IMR-90 (cell line): ENCODE data around the gene HCRTR1. TPM values are rescaled to one million over a fixed set of nuclear protein-coding genes. Genes with fewer than 3 reads are reported as not detected.

Experiments used
- ATAC-seq: fragments of 200-7000 bp; cut with Tn5 transposase; 2 replicates; pipeline ENCODE4 v1.9.1; 2020; ENCODE audit warnings: low read depth, mild to moderate bottlenecking, moderate library complexity
- BruUV-seq: library from RNA; stranded (reverse); fragments of 400-500 nt; replicated peaks from 2 replicates; lab custom pipeline; 2021; lab: Mats Ljungman, UMichigan
- CTCF ChIA-PET: fragments of 300-600 bp; formaldehyde crosslinking; extraction: SDS; loops from one replicate; lab custom pipeline; 2021; ENCODE audit warnings: antibody characterized with exemption; lab: Yijun Ruan, JAX
- POLR2A ChIA-PET: fragments of 300-600 bp; sonication (Branson Sonifier 250); formaldehyde crosslinking; loops from one replicate; lab custom pipeline; 2022; ENCODE audit warnings: antibody characterized with exemption; ENCODE audit not compliant: unreplicated experiment; lab: Charles Lee
- DNase-seq: peaks from one replicate; pipeline ENCODE4 v3.0.0; 2013
- H2AFZ ChIP-seq: replicated peaks from 2 replicates; pipeline ENCODE3; 2013; ENCODE audit warnings: low read length, mild to moderate bottlenecking; ENCODE audit not compliant: poor library complexity
- H2AK5ac ChIP-seq: 2 replicates; pipeline ENCODE4 v1.6.1; 2013; ENCODE audit warnings: low read depth, low read length, inconsistent platforms
- H2AK9ac ChIP-seq: replicated peaks from 2 replicates; pipeline ENCODE3; 2013; ENCODE audit warnings: mild to moderate bottlenecking, low read depth, low read length, moderate library complexity; ENCODE audit not compliant: poor library complexity
- H2BK120ac ChIP-seq: 2 replicates; pipeline ENCODE4 v1.6.1; 2013; ENCODE audit warnings: low read depth, low read length, inconsistent platforms
- H2BK15ac ChIP-seq: 3 replicates; pipeline ENCODE4 v1.6.1; 2013; ENCODE audit warnings: low read depth, low read length, inconsistent platforms
- H2BK20ac ChIP-seq: 2 replicates; pipeline ENCODE4 v1.6.1; 2013; ENCODE audit warnings: low read depth, mild to moderate bottlenecking, inconsistent platforms, low read length, moderate library complexity
- H2BK5ac ChIP-seq: 2 replicates; pipeline ENCODE4 v1.6.1; 2013; ENCODE audit warnings: mild to moderate bottlenecking, low read depth, low read length, inconsistent platforms; ENCODE audit not compliant: poor library complexity, severe bottlenecking
- H3K14ac ChIP-seq: replicated peaks from 2 replicates; pipeline ENCODE4 v1.6.1; 2013; ENCODE audit warnings: low read depth, low read length, inconsistent platforms
- H3K18ac ChIP-seq: 2 replicates; pipeline ENCODE4 v1.6.1; 2013; ENCODE audit warnings: low read depth, low read length, control low read depth
- H3K23ac ChIP-seq: 2 replicates; pipeline ENCODE4 v1.6.1; 2013; ENCODE audit warnings: low read depth, low read length, inconsistent platforms
- H3K27ac ChIP-seq: 2 replicates; pipeline ENCODE4 v1.5.1; 2013; ENCODE audit warnings: mild to moderate bottlenecking, control low read depth, low read length; ENCODE audit not compliant: insufficient read depth
- H3K27me3 ChIP-seq: 2 replicates; pipeline ENCODE4 v1.6.1; 2013; ENCODE audit warnings: low read length; ENCODE audit not compliant: control insufficient read depth, insufficient read depth
- H3K36me3 ChIP-seq: 2 replicates; pipeline ENCODE4 v1.6.1; 2013; ENCODE audit warnings: low read length, mixed read lengths; ENCODE audit not compliant: control insufficient read depth, insufficient read depth
- H3K4ac ChIP-seq: 2 replicates; pipeline ENCODE4 v1.6.1; 2013; ENCODE audit warnings: low read depth, low read length, inconsistent platforms
- H3K4me1 ChIP-seq: 2 replicates; pipeline ENCODE4 v1.6.1; 2013; ENCODE audit warnings: low read length, mixed read lengths; ENCODE audit not compliant: control insufficient read depth, insufficient read depth
- H3K4me2 ChIP-seq: 2 replicates; pipeline ENCODE4 v1.6.1; 2013; ENCODE audit warnings: low read depth, mild to moderate bottlenecking, control low read depth, low read length, moderate library complexity
- H3K4me3 ChIP-seq: 2 replicates; pipeline ENCODE4 v1.5.1; 2013; ENCODE audit warnings: low read depth, mild to moderate bottlenecking, control low read depth, low read length, moderate library complexity; ENCODE audit not compliant: insufficient read depth
- H3K56ac ChIP-seq: 2 replicates; pipeline ENCODE4 v1.6.1; 2013; ENCODE audit warnings: low read length, inconsistent platforms; ENCODE audit not compliant: insufficient read depth; ENCODE audit errors: extremely low read depth
- H3K79me1 ChIP-seq, 2 experiments: 2 replicates each; pipeline ENCODE4 v1.6.1; 2013; ENCODE audit warnings: low read length in 2 of 2, inconsistent platforms in 1 of 2, low read depth in 1 of 2
- H3K9ac ChIP-seq: 2 replicates; pipeline ENCODE4 v1.6.1; 2013; ENCODE audit warnings: low read depth, low read length, control low read depth
- H3K9me1 ChIP-seq: 2 replicates; pipeline ENCODE4 v1.6.1; 2013; ENCODE audit warnings: low read length, inconsistent platforms; ENCODE audit not compliant: insufficient read depth
- H3K9me3 ChIP-seq: 2 replicates; pipeline ENCODE4 v1.6.1; 2013; ENCODE audit warnings: low read length; ENCODE audit not compliant: control insufficient read depth, insufficient read depth
- H4K20me1 ChIP-seq: 2 replicates; pipeline ENCODE4 v1.6.1; 2013; ENCODE audit warnings: low read length, inconsistent platforms; ENCODE audit not compliant: insufficient read depth
- H4K5ac ChIP-seq: 2 replicates; pipeline ENCODE4 v1.6.1; 2013; ENCODE audit warnings: mild to moderate bottlenecking, low read depth, low read length, control low read depth
- H4K8ac ChIP-seq, 2 experiments: 2 replicates each; pipeline ENCODE4 v1.6.1; 2013; ENCODE audit warnings: low read depth in 2 of 2, low read length in 2 of 2, control low read depth in 1 of 2, inconsistent platforms in 1 of 2
- H4K91ac ChIP-seq: 2 replicates; pipeline ENCODE4 v1.6.1; 2013; ENCODE audit warnings: low read depth, low read length, inconsistent platforms; ENCODE audit not compliant: insufficient read depth
- BHLHE40 ChIP-seq: fragments of 150-350 bp; IDR thresholded peaks from 2 replicates; pipeline ENCODE4 v1.6.1; 2016; ENCODE audit warnings: mild to moderate bottlenecking, low read depth, low read length
- CEBPB ChIP-seq: IDR thresholded peaks from 2 replicates; pipeline ENCODE4 v1.6.1; 2012; ENCODE audit warnings: low read depth, low read length, improper control_type of control experiment
- CHD1 ChIP-seq: IDR thresholded peaks from 2 replicates; pipeline ENCODE4 v1.6.1; 2012; ENCODE audit warnings: low read depth, low read length, improper control_type of control experiment
- FOS ChIP-seq: fragments of 150-350 bp; IDR thresholded peaks from 2 replicates; pipeline ENCODE4 v1.6.1; 2016; ENCODE audit warnings: low read depth, low read length
- MAFK ChIP-seq: IDR thresholded peaks from 2 replicates; pipeline ENCODE4 v1.6.1; 2012; ENCODE audit warnings: low read depth, low read length, improper control_type of control experiment
- MAZ ChIP-seq: IDR thresholded peaks from 2 replicates; pipeline ENCODE4 v1.6.1; 2012; ENCODE audit warnings: low read depth, mild to moderate bottlenecking, low read length, improper control_type of control experiment, moderate library complexity, borderline replicate concordance
- NFE2L2 ChIP-seq: fragments of 150-350 bp; IDR thresholded peaks from 2 replicates; pipeline ENCODE4 v1.6.1; 2016; ENCODE audit warnings: low read depth, mild to moderate bottlenecking, low read length
- POLR2A ChIP-seq: IDR thresholded peaks from 2 replicates; pipeline ENCODE4 v1.6.1; 2012; ENCODE audit warnings: mild to moderate bottlenecking, low read depth, low read length
- RAD21 ChIP-seq: IDR thresholded peaks from 2 replicates; pipeline ENCODE4 v1.6.1; 2012; ENCODE audit warnings: low read length, improper control_type of control experiment
- RCOR1 ChIP-seq: IDR thresholded peaks from 2 replicates; pipeline ENCODE4 v1.6.1; 2012; ENCODE audit warnings: mild to moderate bottlenecking, low read length, improper control_type of control experiment; ENCODE audit not compliant: insufficient replicate concordance
- RFX5 ChIP-seq: IDR thresholded peaks from 2 replicates; pipeline ENCODE4 v1.8.0; 2012; ENCODE audit warnings: low read depth, mild to moderate bottlenecking, low read length, moderate library complexity
- SMC3 ChIP-seq: fragments of 150-350 bp; IDR thresholded peaks from 2 replicates; pipeline ENCODE4 v1.6.1; 2016; ENCODE audit warnings: low read depth, mild to moderate bottlenecking, antibody characterized with exemption, low read length, moderate library complexity
- WGBS, 2 experiments: methylation state at CpG; one replicate each; pipeline versions ENCODE4 v1.1.5 to v1.1.7; 2013; ENCODE audit warnings: missing lambda C conversion rate in 2 of 2; ENCODE audit not compliant: insufficient read length in 1 of 2; ENCODE audit errors: extremely low coverage in 2 of 2; 5-methylcytosine and 5-hydroxymethylcytosine counted together
- dilution Hi-C: fragments of 300-500 bp; cut with HindIII; formaldehyde crosslinking; loops from one replicate; pipeline ENCODE4 v1.14.3; 2018; ENCODE audit warnings: low sequenced_read_pairs; ENCODE audit not compliant: unreplicated experiment
- in situ Hi-C: fragments of 300-500 bp; cut with MboI; formaldehyde crosslinking; loops from 3 replicates; pipeline ENCODE4 v1.14.3; 2019; ENCODE audit warnings: low sequenced_read_pairs, inconsistent platforms, mixed read lengths
- intact Hi-C: fragments of 100-400 bp; cut with micrococcal nuclease; formaldehyde crosslinking; loops from 2 replicates; pipeline ENCODE4 v1.10.0; 2022
- polyA plus RNA-seq, 3 experiments: library from polyadenylated mRNA; depleted of rRNA; stranded (reverse); fragments of >200 nt; gene quantifications; 2 replicates each; pipeline ENCODE4 v1.2.3, GENCODE V29; 2012; ENCODE audit warnings: low replicate concordance in 1 of 3
- total RNA-seq: library from RNA; depleted of rRNA; stranded (reverse); fragments of >200 nt; gene quantifications from 2 replicates; pipeline ENCODE4 v1.2.3, GENCODE V29; 2012
- TF ChIP-seq, protein P1 (sequence below): fragments of 150-350 bp; IDR thresholded peaks from 2 replicates; pipeline ENCODE4 v1.6.1; 2017; ENCODE audit warnings: mild to moderate bottlenecking, antibody characterized with exemption, low read length, low read depth

HCRTR1 gene
- total and polyA plus RNA-seq, 2 of the 4 experiments (the other 2 are of a cell fraction): not detected

DNA sequence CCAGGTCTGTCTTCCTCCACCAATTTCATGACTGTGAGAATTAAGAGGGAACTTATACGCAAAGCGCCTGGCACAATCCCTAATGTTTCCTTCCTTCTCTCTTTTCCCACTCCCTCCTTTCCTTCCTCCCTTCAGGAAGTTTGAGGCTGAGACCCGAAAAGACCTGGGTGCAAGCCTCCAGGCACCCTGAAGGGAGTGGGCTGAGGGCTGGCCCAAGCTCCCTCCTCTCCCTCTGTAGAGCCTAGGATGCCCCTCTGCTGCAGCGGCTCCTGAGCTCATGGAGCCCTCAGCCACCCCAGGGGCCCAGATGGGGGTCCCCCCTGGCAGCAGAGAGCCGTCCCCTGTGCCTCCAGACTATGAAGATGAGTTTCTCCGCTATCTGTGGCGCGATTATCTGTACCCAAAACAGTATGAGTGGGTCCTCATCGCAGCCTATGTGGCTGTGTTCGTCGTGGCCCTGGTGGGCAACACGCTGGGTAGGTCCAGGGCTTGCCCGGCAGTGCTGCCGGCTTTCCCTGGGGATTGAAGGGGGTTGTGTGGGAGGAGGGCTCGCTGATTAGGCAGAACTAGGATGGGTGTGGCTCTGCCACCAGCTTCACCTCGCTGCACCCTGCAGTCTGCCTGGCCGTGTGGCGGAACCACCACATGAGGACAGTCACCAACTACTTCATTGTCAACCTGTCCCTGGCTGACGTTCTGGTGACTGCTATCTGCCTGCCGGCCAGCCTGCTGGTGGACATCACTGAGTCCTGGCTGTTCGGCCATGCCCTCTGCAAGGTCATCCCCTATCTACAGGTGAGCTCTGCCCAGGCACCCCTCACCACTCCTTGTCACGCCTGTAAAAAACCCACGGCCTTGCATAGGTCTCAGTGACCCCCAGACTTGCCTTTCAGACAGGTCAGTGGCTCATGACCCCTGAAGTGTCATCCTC lies 1.7 kb downstream of the HCRTR1 start (continued):
- no peak for TF ChIP-seq CEBPB
- TF ChIP-seq POLR2A: no peak
- no peak for TF ChIP-seq RCOR1

DNA sequence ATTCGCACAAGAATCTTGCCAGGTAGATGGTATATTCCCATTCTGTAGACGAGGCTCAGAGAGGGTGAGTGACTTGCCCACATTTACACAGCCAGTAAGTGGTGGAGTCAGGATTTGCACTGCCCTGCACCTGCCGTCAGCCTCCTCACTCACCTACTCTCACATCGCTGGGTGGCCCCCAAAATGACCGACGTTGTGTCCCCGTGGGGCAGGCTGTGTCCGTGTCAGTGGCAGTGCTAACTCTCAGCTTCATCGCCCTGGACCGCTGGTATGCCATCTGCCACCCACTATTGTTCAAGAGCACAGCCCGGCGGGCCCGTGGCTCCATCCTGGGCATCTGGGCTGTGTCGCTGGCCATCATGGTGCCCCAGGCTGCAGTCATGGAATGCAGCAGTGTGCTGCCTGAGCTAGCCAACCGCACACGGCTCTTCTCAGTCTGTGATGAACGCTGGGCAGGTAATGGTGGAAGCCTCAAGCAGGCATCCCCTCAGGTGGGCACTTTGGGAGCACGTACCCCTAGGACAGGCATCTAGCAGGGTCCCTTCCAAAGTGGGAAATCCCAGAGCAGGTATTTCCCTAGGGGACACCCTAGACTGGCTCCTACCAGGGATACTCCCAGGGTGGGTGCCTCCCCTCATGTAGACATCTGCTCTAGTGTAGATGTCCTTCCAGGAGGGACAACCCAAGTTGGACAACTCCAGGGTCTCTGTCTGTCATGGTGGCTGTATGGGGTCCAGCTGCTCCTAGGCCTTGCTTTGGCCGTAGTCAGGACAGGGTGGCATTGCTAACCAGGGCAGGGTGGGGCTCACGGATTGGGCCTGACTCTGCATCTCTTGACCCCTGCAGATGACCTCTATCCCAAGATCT lies 3.4 kb downstream of the HCRTR1 start:
- H4K91ac ChIP-seq: no peak overlapping the region
- TF ChIP-seq SMC3 (no peak), FOS (no peak), CHD1 (no peak), RFX5 (no peak), NFE2L2 (no peak), CEBPB (no peak), BHLHE40 (no peak), MAZ (no peak), MAFK (no peak), POLR2A (no peak), RAD21 (no peak)
- TF ChIP-seq, protein P1, sequence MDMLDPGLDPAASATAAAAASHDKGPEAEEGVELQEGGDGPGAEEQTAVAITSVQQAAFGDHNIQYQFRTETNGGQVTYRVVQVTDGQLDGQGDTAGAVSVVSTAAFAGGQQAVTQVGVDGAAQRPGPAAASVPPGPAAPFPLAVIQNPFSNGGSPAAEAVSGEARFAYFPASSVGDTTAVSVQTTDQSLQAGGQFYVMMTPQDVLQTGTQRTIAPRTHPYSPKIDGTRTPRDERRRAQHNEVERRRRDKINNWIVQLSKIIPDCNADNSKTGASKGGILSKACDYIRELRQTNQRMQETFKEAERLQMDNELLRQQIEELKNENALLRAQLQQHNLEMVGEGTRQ: no peak
- dilution Hi-C loops: no loop called here
- no peaks in the 10 kb centered on the region for H3K79me1 ChIP-seq
- H4K20me1 ChIP-seq: 0 out of 2 replicates have a peak, but pooled peaks cover 3% of the 10 kb centered on the region
- H2BK20ac ChIP-seq: no peak overlapping the region
- H3K56ac ChIP-seq: no peak overlapping the region
- no peak overlapping the region for H3K4me3 ChIP-seq
- H2AFZ ChIP-seq: no peak overlapping the region
- no peak overlapping the region for H2AK5ac ChIP-seq
- no peak overlapping the region for H3K9ac ChIP-seq
- H2AK9ac ChIP-seq: no peak overlapping the region
- no peak for DNase-seq
- 85% methylated on average over 10 of the region's 20 CpGs; no CpG with 5 or more reads in 1 of the 2 experiments for WGBS, 2 experiments
- no peak overlapping the region for H3K18ac ChIP-seq
- H3K9me1 ChIP-seq: 0 out of 2 replicates have a peak, but pooled peaks cover 9% of the 10 kb centered on the region
- no peak overlapping the region for H3K27ac ChIP-seq
- H4K5ac ChIP-seq: no peak overlapping the region
- in situ Hi-C loops: no loop called here
- H4K8ac ChIP-seq: no peak overlapping the region
- POLR2A ChIA-PET: interaction anchor here (0.6 kb wide), 1 partner anchor 8 kb away, joined by 3 read pairs; no protein-coding TSS in a partner anchor
- no TSS peak for BruUV-seq
- peaks cover 2% of the 10 kb centered on the region for H3K4me1 ChIP-seq
- H3K14ac ChIP-seq: no peak overlapping the region
- H3K36me3 ChIP-seq: no peaks in the 10 kb centered on the region
- H3K23ac ChIP-seq: no peak overlapping the region
- H2BK15ac ChIP-seq: no peak overlapping the region
- intact Hi-C loops: no loop called here
- no peak overlapping the region for H2BK5ac ChIP-seq
- ATAC-seq: no peak
- H3K27me3 ChIP-seq: peaks cover 29% of the 10 kb centered on the region
- no peak overlapping the region for H3K4me2 ChIP-seq
- H3K9me3 ChIP-seq: no peaks in the 10 kb centered on the region
- no peak overlapping the region for H3K4ac ChIP-seq
- no peak overlapping the region for H2BK120ac ChIP-seq
- CTCF ChIA-PET: interaction anchor here (1.3 kb wide), 1 partner anchor 8 kb away, joined by 3 read pairs; no protein-coding TSS in a partner anchor
